Mucosa of rectum (tissue), 2 donors: ENCODE results near the gene CPSF7.

Experiments used
- H3K27ac ChIP-seq, 2 donors: one replicate each; pipeline ENCODE4 v1.7.0; 2013; ENCODE audit warnings: inconsistent platforms in 2 of 2, low read depth in 2 of 2, low read length in 2 of 2
- H3K27me3 ChIP-seq, 2 donors: one replicate each; pipeline ENCODE4 v1.7.0; 2013; ENCODE audit warnings: low read length in 2 of 2; ENCODE audit not compliant: control insufficient read depth in 2 of 2, insufficient read depth in 2 of 2
- H3K36me3 ChIP-seq, 2 donors: one replicate each; pipeline ENCODE4 v1.7.0; 2013; ENCODE audit warnings: low read length in 2 of 2; ENCODE audit not compliant: control insufficient read depth in 2 of 2, insufficient read depth in 2 of 2
- H3K4me1 ChIP-seq, 2 donors: one replicate each; pipeline ENCODE4 v1.7.0; 2013; ENCODE audit warnings: low read length in 2 of 2, mild to moderate bottlenecking in 1 of 2; ENCODE audit not compliant: control insufficient read depth in 2 of 2, insufficient read depth in 2 of 2
- H3K4me3 ChIP-seq, 2 donors: one replicate each; pipeline ENCODE4 v1.7.0; 2013; ENCODE audit warnings: low read length in 2 of 2
- H3K9ac ChIP-seq, 2 donors: one replicate each; pipeline ENCODE4 v1.7.0; 2013; ENCODE audit warnings: low read length in 2 of 2, low read depth in 1 of 2, mild to moderate bottlenecking in 1 of 2
- H3K9me3 ChIP-seq, 2 donors: one replicate each; pipeline ENCODE4 v1.7.0; 2013; ENCODE audit warnings: low read length in 2 of 2; ENCODE audit not compliant: control insufficient read depth in 2 of 2
- donor health status: healthy.
- donor health status: Normal muscosa, but diverticular disease.

Gene CPSF7, protein sequence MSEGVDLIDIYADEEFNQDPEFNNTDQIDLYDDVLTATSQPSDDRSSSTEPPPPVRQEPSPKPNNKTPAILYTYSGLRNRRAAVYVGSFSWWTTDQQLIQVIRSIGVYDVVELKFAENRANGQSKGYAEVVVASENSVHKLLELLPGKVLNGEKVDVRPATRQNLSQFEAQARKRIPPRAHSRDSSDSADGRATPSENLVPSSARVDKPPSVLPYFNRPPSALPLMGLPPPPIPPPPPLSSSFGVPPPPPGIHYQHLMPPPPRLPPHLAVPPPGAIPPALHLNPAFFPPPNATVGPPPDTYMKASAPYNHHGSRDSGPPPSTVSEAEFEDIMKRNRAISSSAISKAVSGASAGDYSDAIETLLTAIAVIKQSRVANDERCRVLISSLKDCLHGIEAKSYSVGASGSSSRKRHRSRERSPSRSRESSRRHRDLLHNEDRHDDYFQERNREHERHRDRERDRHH

GRCh38 chr11:61429691-61430582 is at the start of gene CPSF7, which contains the start of gene SDHAF2:
Gene CPSF7 (minus strand): TSS chr11:61429975. CDS start chr11:61429235, 740 bp downstream.
Gene SDHAF2 (plus strand): TSS chr11:61430124. CDS start chr11:61430147, 23 bp downstream.
- H3K9me3 ChIP-seq: no peaks in the 10 kb centered on the region
- no peaks in the 10 kb centered on the region for H3K27me3 ChIP-seq
- peak within 1 kb of the TSS; percentile 93 to 95 for H3K27ac ChIP-seq
- H3K36me3 ChIP-seq: peaks cover 20 to 32% of the 10 kb centered on the region in 2 donors
- H3K4me3 ChIP-seq: peak within 1 kb of the TSS; percentile 94 to 100
- peaks cover 14 to 16% of the 10 kb centered on the region in 2 donors for H3K4me1 ChIP-seq
- H3K9ac ChIP-seq: peak within 1 kb of the TSS; percentile 91 to 97

- H3K27ac ChIP-seq: no peak overlapping the region
- no peak overlapping the region for H3K9ac ChIP-seq
- no peaks in the 10 kb centered on the region for H3K27me3 ChIP-seq
- peaks cover 0 to 13% of the 10 kb centered on the region in 2 donors for H3K4me1 ChIP-seq
- H3K4me3 ChIP-seq: no peak overlapping the region
- no peaks in the 10 kb centered on the region for H3K9me3 ChIP-seq
- H3K36me3 ChIP-seq: no peaks in the 10 kb centered on the region
These were observed 48.0 kb upstream of the CPSF7 start for GRCh38 chr11:61477727-61478148.

DNA sequence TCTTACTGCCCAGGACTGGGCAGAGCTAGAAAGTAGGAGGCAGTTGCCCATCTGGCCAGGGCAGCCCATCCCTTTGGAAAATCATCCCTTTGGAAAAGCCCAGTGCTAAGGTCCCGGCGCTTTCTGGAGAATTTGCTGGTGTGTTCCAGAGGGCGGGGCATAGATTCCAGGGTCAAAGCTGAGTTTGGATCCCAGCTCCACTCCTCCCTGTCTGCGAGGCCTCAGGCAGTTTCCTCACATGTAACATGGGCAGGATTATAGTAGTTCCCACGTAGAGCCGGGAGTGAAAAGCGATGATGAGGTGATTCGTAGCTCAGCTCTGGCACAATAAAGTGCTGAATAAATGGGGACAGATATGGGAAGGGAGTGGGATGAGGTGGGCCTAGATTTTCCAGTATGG is 47.4 kb upstream of the CPSF7 start:
- Histone ChIP-seq H3K27ac (no peak overlapping the region), H3K4me3 (no peak overlapping the region), H3K4me1 (peaks cover 0 to 13% of the 10 kb centered on the region in 2 donors), H3K9ac (no peak overlapping the region), H3K27me3 (no peaks in the 10 kb centered on the region), H3K9me3 (no peaks in the 10 kb centered on the region), H3K36me3 (no peaks in the 10 kb centered on the region)

- Histone ChIP-seq H3K27me3 (no peaks in the 10 kb centered on the region), H3K4me1 (peaks cover 0 to 13% of the 10 kb centered on the region in 2 donors), H3K27ac (no peak overlapping the region), H3K4me3 (no peak overlapping the region), H3K9me3 (no peaks in the 10 kb centered on the region), H3K9ac (no peak overlapping the region), H3K36me3 (no peaks in the 10 kb centered on the region)
These were observed 46.6 kb upstream of the CPSF7 start for GRCh38 chr11:61476371-61476770.

DNA sequence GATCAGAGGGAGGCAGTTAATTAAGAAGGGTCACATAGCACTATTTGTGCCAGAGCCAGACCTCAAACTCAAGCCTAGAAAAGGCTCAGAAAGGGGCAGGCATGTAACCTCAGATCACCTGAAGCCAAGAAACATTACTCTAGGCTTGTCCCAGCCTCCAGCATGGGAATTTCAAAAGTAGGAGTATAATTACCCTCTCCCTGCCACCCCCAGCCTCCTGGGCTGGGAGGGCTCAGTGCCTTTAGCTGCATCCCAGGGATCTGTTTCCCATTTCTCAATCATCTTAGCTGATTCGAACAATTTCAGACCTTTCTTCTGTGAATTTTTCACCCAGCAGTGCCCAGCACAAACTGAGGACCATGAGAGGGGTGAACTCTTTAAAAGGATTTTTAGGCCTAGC is 45.7 kb upstream of the CPSF7 start:
- Histone ChIP-seq H3K4me1 (peaks cover 0 to 7% of the 10 kb centered on the region in 2 donors), H3K9ac (no peak overlapping the region), H3K9me3 (no peaks in the 10 kb centered on the region), H3K36me3 (peaks cover 0 to 3% of the 10 kb centered on the region in 2 donors), H3K4me3 (no peak overlapping the region), H3K27me3 (no peaks in the 10 kb centered on the region), H3K27ac (no peak overlapping the region)

- H3K36me3 ChIP-seq: peaks cover 0 to 5% of the 10 kb centered on the region in 2 donors
- no peak overlapping the region for H3K4me3 ChIP-seq
- no peaks in the 10 kb centered on the region for H3K9me3 ChIP-seq
- H3K4me1 ChIP-seq: peaks cover 0 to 7% of the 10 kb centered on the region in 2 donors
- H3K9ac ChIP-seq: no peak overlapping the region
- no peak overlapping the region for H3K27ac ChIP-seq
- H3K27me3 ChIP-seq: no peaks in the 10 kb centered on the region
These were observed 44.4 kb upstream of the CPSF7 start for GRCh38 chr11:61474013-61474643.

DNA sequence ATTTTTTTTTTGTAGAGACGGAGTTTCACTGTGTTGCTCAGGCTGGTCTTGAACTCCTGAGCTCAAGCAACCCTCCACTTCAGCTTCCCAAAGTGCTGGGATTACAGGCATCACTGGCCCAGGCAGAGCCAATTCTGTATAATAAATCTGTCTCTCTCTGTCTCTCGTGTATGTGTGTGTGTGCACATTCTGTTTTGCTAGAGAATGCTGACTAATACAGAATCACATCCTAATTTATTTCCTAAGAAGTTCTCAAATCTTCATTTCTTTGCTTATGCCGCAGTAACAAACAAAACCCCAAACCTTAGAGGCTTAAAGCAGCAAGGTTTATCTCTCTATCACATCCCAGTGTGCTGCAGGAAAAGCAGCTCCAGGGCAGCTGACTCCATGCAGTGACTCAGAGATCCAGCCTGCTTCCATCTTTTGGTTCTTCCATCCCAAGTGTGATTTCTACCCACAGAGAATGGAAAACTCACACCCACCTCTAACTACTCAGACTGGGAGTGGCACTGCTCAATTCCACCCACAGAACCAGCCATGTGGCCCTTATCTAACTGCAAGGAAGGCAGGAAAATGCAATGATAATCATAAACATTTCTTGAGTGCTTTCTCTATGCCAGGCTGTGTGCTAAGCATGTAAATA is 43.7 kb upstream of the CPSF7 start:
- Histone ChIP-seq H3K27me3 (no peaks in the 10 kb centered on the region), H3K4me1 (peaks cover 0 to 7% of the 10 kb centered on the region in 2 donors), H3K36me3 (peaks cover 0 to 9% of the 10 kb centered on the region in 2 donors), H3K9ac (no peak overlapping the region), H3K4me3 (no peak overlapping the region), H3K9me3 (no peaks in the 10 kb centered on the region), H3K27ac (no peak overlapping the region)

DNA sequence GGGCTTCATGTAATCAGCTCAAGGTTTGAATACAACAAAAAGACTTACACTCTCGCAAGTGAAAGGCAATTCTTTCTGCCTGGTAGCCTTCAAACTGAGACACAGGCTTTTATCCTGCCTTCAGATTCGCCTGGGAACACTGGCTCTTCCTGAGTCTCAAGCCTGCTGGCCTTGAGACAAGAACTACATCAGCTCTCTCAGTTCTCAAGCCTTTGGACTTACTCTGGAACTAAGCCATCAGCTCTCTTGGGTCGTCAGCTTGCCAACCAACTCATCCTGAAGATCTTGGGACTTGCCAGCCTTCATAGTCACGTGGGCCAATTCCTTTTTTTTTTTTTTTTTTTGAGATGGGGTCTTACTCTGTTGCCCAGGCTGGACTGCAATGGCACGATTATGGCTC is 43.1 kb upstream of the CPSF7 start:
- Histone ChIP-seq H3K36me3 (peaks cover 0 to 9% of the 10 kb centered on the region in 2 donors), H3K9me3 (no peaks in the 10 kb centered on the region), H3K27me3 (no peaks in the 10 kb centered on the region), H3K4me1 (peaks cover 0 to 7% of the 10 kb centered on the region in 2 donors), H3K4me3 (no peak overlapping the region), H3K9ac (no peak overlapping the region), H3K27ac (peak overlapping the region; percentile 16 to 55)

DNA sequence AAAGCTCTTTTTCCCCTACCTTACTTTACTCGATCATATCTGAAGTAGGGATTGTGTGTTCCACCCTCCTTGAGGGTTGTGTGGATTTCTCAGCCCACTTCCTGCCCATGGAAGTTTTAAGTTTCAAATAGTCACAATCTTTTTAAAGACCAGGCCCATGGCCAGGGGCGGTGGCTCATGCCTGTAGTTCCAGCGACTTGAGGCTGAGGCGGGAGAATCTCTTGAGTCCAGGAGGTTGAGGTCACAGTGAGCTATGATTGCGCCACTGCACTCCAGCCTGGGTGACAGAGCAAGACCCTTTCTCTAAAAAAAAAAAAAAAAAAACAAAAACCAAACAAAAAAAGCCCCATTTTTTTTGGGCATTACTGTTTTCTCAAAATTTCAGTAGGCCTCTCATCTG is 42.5 kb upstream of the CPSF7 start:
- peaks cover 0 to 9% of the 10 kb centered on the region in 2 donors for H3K36me3 ChIP-seq
- no peak overlapping the region for H3K9ac ChIP-seq
- peak overlapping the region; percentile 16 to 55 for H3K27ac ChIP-seq
- peaks cover 0 to 4% of the 10 kb centered on the region in 2 donors for H3K4me1 ChIP-seq
- H3K4me3 ChIP-seq: no peak overlapping the region
- no peaks in the 10 kb centered on the region for H3K9me3 ChIP-seq
- no peaks in the 10 kb centered on the region for H3K27me3 ChIP-seq
